ENCODE results near the gene MTHFD1L.

Gene MTHFD1L

DNA sequence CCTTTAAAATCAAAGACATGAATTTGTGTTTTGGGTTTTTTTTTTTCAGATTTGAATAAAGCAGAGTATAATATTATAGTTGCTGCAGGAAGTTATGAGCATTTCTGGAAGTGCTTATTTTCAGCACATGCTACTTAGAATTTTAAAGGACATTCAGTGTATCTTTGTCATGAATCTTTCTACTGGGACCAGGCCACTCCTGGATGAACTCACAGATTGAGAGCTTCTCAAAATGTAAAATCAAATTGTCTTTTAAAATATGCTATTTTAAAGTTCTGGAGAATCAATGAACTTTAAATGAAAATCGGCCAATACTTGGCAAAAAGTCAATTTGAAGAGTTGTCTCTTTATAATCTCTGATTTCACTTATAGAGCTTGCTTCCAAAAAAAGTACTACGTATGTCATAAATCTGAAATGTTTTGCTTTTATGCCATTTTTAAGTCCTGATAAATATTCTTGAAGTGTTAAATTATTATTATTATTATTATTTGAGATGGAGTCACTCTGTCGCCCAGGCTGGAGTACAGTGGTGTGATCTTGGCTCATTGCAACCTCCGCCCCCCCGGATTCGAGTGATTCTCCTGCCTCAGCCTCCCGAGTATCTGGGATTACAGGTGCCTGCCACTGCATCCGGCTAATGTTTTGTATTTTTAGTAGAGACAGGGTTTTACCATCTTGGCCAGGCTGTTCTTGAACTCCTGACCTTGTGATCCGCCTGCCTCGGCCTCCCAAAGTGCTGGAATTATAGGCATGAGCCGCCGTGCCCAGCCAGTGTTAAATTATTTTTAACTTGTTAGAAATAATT lies 198.5 kb downstream of the MTHFD1L start:
- H3K79me2 ChIP-seq (ENCODE audit: control insufficient read depth, low read length), result no peaks in the 10 kb centered on the region
- no peak overlapping the region for H3K4me3 ChIP-seq (ENCODE audit: low read length)
- no peak overlapping the region for H3K27ac ChIP-seq (ENCODE audit: low read depth, low read length)
- no peak overlapping the region for H3K4me2 ChIP-seq (ENCODE audit: low read length)
- H3K4me1 ChIP-seq (ENCODE audit: control insufficient read depth, low read length), result no peaks in the 10 kb centered on the region
- TF ChIP-seq EZH2phosphoT487 (IDR thresholded peaks at IDR 0.05; ENCODE audit: borderline replicate concordance, low read length), result no peak
- TF ChIP-seq, protein P1, sequence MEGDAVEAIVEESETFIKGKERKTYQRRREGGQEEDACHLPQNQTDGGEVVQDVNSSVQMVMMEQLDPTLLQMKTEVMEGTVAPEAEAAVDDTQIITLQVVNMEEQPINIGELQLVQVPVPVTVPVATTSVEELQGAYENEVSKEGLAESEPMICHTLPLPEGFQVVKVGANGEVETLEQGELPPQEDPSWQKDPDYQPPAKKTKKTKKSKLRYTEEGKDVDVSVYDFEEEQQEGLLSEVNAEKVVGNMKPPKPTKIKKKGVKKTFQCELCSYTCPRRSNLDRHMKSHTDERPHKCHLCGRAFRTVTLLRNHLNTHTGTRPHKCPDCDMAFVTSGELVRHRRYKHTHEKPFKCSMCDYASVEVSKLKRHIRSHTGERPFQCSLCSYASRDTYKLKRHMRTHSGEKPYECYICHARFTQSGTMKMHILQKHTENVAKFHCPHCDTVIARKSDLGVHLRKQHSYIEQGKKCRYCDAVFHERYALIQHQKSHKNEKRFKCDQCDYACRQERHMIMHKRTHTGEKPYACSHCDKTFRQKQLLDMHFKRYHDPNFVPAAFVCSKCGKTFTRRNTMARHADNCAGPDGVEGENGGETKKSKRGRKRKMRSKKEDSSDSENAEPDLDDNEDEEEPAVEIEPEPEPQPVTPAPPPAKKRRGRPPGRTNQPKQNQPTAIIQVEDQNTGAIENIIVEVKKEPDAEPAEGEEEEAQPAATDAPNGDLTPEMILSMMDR (IDR thresholded peaks at IDR 0.05; ENCODE audit: low read depth, low read length, poor library complexity, severe bottlenecking), result no peak
- H3K27me3 ChIP-seq (ENCODE audit: control insufficient read depth, low read length), result no peaks in the 10 kb centered on the region
- H3F3A ChIP-seq (ENCODE audit: control insufficient read depth, insufficient read depth), result no peaks in the 10 kb centered on the region
- peaks cover 23% of the 10 kb centered on the region for H3K36me3 ChIP-seq (ENCODE audit: control insufficient read depth, low read length)
- H3K9me2 ChIP-seq (replicated peaks; ENCODE audit: control insufficient read depth, low read length), result no peaks in the 10 kb centered on the region
- no peaks in the 10 kb centered on the region for H4K20me1 ChIP-seq (ENCODE audit: control insufficient read depth, insufficient read depth, low read depth, low read length)
- no peaks in the 10 kb centered on the region for H3K9me3 ChIP-seq (ENCODE audit: control insufficient read depth, insufficient read depth, low read length)

DNA sequence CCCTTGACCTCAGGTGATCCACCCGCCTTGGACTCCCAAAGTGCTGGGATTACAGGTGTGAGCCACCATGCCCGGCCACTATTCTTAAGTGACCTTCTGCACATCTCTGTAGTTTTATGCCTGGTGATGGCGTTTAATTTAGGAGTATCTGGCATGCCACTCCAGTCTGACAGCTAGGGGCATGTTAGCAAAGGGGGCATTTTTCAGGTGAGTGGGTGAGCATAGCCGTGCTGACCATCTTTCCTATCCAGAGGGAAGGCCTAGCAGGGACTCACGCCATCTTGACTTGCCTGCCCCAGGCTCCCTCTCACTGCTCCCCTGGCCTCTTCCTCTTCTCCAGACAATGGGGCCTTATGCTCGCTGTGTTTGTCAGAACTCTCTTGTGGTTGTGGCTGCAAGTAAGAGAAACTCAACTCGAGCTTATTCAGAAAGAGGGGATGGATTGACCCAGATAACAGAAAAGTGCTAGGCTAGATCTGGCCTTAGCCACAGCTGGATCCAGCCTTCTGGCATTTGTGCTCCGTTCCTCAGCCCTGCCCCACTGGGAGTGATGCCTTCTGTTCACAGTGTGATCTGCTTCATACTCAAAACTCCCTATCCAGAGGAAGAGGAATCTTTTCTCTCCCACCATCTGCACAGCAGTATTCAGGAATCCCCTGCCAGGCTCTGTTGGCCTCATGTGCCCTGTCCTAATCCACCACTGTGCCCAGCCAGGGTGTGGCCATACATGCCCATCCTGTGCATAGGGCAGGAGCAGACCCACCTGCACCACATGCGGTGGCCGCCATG lies 199.7 kb downstream of the MTHFD1L start:
- no peaks in the 10 kb centered on the region for H3K79me2 ChIP-seq (ENCODE audit: control insufficient read depth, low read length)
- H3K9me2 ChIP-seq (replicated peaks; ENCODE audit: control insufficient read depth, low read length), result no peaks in the 10 kb centered on the region
- peaks cover 33% of the 10 kb centered on the region for H3K36me3 ChIP-seq (ENCODE audit: control insufficient read depth, low read length)
- no peaks in the 10 kb centered on the region for H3K27me3 ChIP-seq (ENCODE audit: control insufficient read depth, low read length)
- H3F3A ChIP-seq (ENCODE audit: control insufficient read depth, insufficient read depth), result no peaks in the 10 kb centered on the region
- H3K9me3 ChIP-seq (ENCODE audit: control insufficient read depth, insufficient read depth, low read length), result no peaks in the 10 kb centered on the region
- no peak overlapping the region for H3K4me3 ChIP-seq (ENCODE audit: low read length)
- H3K4me1 ChIP-seq (ENCODE audit: control insufficient read depth, low read length), result no peaks in the 10 kb centered on the region
- H4K20me1 ChIP-seq (ENCODE audit: control insufficient read depth, insufficient read depth, low read depth, low read length), result no peaks in the 10 kb centered on the region
- no peak overlapping the region for H3K27ac ChIP-seq (ENCODE audit: low read depth, low read length)
- no peak overlapping the region for H3K4me2 ChIP-seq (ENCODE audit: low read length)
- no peak for TF ChIP-seq EZH2phosphoT487 (IDR thresholded peaks at IDR 0.05; ENCODE audit: borderline replicate concordance, low read length)
- TF ChIP-seq, protein P1 (IDR thresholded peaks at IDR 0.05; ENCODE audit: low read depth, low read length, poor library complexity, severe bottlenecking), result no peak

DNA sequence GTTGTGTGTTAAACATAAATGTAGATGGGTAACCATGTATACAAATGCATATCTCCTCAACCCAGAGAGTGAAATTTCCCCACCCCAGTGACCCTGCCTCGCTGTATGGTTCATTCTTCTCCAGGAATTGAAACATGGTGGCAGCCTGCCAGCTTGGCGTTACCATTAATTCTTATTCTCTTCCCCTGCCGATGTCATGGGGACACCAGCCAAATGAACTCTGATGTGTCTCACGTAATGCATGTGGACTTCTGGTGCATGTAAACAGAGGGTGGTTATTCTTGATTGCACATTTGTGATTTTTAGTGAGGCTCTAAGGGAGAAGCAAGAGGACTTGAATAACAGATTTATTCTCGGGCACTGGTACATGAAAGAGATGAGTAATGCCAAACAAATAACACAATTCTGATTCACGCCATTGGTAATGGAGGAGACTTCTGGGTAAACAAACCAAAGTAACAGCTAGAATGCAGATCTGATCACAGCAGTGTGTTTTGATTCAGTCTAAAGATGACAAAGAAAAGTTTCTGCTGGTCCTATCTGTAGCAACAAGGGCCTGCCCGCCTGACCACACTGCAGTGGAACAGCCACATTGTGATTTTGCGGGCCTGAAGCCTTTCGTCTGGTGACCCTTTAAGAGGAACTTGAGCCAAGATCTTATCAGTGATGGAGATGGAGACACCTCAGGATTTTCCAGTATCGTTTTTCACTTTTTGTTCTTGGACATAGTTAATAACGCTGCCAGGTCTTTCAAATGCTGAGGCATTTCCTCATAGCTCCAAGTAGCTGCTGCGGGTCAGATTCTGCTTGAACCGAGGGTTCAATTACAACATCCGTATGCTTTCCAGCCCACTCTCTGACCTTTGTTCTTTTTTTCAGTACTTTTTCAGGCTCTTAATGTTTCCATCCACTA lies 202.4 kb downstream of the MTHFD1L start:
- Histone ChIP-seq H3K9me2 (replicated peaks; ENCODE audit: control insufficient read depth, low read length) (no peaks in the 10 kb centered on the region), H3F3A (ENCODE audit: control insufficient read depth, insufficient read depth) (no peaks in the 10 kb centered on the region), H4K20me1 (ENCODE audit: control insufficient read depth, insufficient read depth, low read depth, low read length) (no peaks in the 10 kb centered on the region), H3K9me3 (ENCODE audit: control insufficient read depth, insufficient read depth, low read length) (no peaks in the 10 kb centered on the region), H3K4me3 (ENCODE audit: low read length) (no peak overlapping the region), H3K27me3 (ENCODE audit: control insufficient read depth, low read length) (no peaks in the 10 kb centered on the region), H3K36me3 (ENCODE audit: control insufficient read depth, low read length) (peaks cover 47% of the 10 kb centered on the region), H3K4me2 (ENCODE audit: low read length) (no peak overlapping the region), H3K79me2 (ENCODE audit: control insufficient read depth, low read length) (no peaks in the 10 kb centered on the region), H3K4me1 (ENCODE audit: control insufficient read depth, low read length) (peaks cover 4% of the 10 kb centered on the region), H3K27ac (ENCODE audit: low read depth, low read length) (no peak overlapping the region)
- TF ChIP-seq EZH2phosphoT487 (IDR thresholded peaks at IDR 0.05; ENCODE audit: borderline replicate concordance, low read length), result no peak
- TF ChIP-seq, protein P1 (IDR thresholded peaks at IDR 0.05; ENCODE audit: low read depth, low read length, poor library complexity, severe bottlenecking), result no peak

Data from DOHH2 (cell line).